ENCODE measurements around the gene SERTAD2. TPM values are rescaled to one million over a fixed set of nuclear protein-coding genes. Genes with fewer than 3 reads are reported as not detected.

Gene SERTAD2
- total RNA-seq, 2 experiments from 2014 or later = 11.4 to 11.6 TPM

- DNase-seq = no peak
- Mint-ChIP-seq H3K4me1 (ENCODE audit: low read depth) (peaks cover 39% of the 10 kb centered on the region), H3K27me3 (ENCODE audit: low read depth) (no peaks in the 10 kb centered on the region), H3K4me3 (no peak overlapping the region), H3K36me3 (ENCODE audit: low read depth) (no peaks in the 10 kb centered on the region), H3K27ac (no peak overlapping the region), H3K9me3 (no peaks in the 10 kb centered on the region)
- intact Hi-C loops (cut with micrococcal nuclease) = no loop called here
- CTCF ChIA-PET = interaction anchor here (1.9 kb wide), 1 partner anchor 8 kb away, joined by 5 read pairs; no protein-coding TSS in a partner anchor
Observed at GRCh38 chr2:64668542-64668941, 14.8 kb upstream of the SERTAD2 start.

- Mint-ChIP-seq H3K36me3 (ENCODE audit: low read depth) (no peaks in the 10 kb centered on the region), H3K4me1 (ENCODE audit: low read depth) (peaks cover 43% of the 10 kb centered on the region), H3K27ac (peak overlapping the region; percentile 50), H3K27me3 (ENCODE audit: low read depth) (no peaks in the 10 kb centered on the region), H3K9me3 (no peaks in the 10 kb centered on the region), H3K4me3 (no peak overlapping the region)
- CTCF ChIA-PET = interaction anchor here (0.7 to 1.9 kb wide), 4 partner anchors 9 to 61 kb away, joined by 3 to 5 read pairs (median 3); no protein-coding TSS in a partner anchor
- intact Hi-C loops (cut with micrococcal nuclease) = no loop called here
- DNase-seq = no peak
Observed at GRCh38 chr2:64667535-64667934, 13.8 kb upstream of the SERTAD2 start.

GRCh38 chr2:64666810-64667438 is 13.2 kb upstream of the SERTAD2 start:
- intact Hi-C loops (cut with micrococcal nuclease) = loop anchor here (1.0 kb wide), 2 partner anchors 9 to 12 kb away; no protein-coding TSS in a partner anchor
- Mint-ChIP-seq H3K36me3 (ENCODE audit: low read depth) (no peaks in the 10 kb centered on the region), H3K4me1 (ENCODE audit: low read depth) (peaks cover 46% of the 10 kb centered on the region), H3K9me3 (no peaks in the 10 kb centered on the region), H3K27me3 (ENCODE audit: low read depth) (no peaks in the 10 kb centered on the region), H3K27ac (peak overlapping the region; percentile 50), H3K4me3 (peak overlapping the region; percentile 4)
- DNase-seq = no peak
- CTCF ChIA-PET = interaction anchor here (0.6 to 1.9 kb wide), 5 partner anchors 10 to 60 kb away, joined by 3 to 5 read pairs (median 3); no protein-coding TSS in a partner anchor

GRCh38 chr2:64665709-64666108 is 12.0 kb upstream of the SERTAD2 start:
- Mint-ChIP-seq H3K4me1 (ENCODE audit: low read depth) (peaks cover 54% of the 10 kb centered on the region), H3K27ac (no peak overlapping the region), H3K4me3 (no peak overlapping the region), H3K27me3 (ENCODE audit: low read depth) (no peaks in the 10 kb centered on the region), H3K36me3 (ENCODE audit: low read depth) (no peaks in the 10 kb centered on the region), H3K9me3 (no peaks in the 10 kb centered on the region)
- DNase-seq = no peak
- CTCF ChIA-PET = interaction anchor here (1.1 to 3.4 kb wide), 3 partner anchors 10 to 38 kb away, joined by 4 to 15 read pairs (median 7); partner anchors contain the start of gene SERTAD2
- intact Hi-C loops (cut with micrococcal nuclease) = loop anchor here (1.0 kb wide), 2 partner anchors 10 to 11 kb away; no protein-coding TSS in a partner anchor

- DNase-seq = no peak
- no peak overlapping the region for H3K4me3 Mint-ChIP-seq
- CTCF ChIA-PET = interaction anchor here (0.5 to 4.2 kb wide), 9 partner anchors 9 to 515 kb away, joined by 3 to 15 read pairs (median 4); partner anchors contain the start of gene SERTAD2
- no peaks in the 10 kb centered on the region for H3K36me3 Mint-ChIP-seq (ENCODE audit: low read depth)
- intact Hi-C loops (cut with micrococcal nuclease) = no loop called here
- H3K9me3 Mint-ChIP-seq = no peaks in the 10 kb centered on the region
- peaks cover 67% of the 10 kb centered on the region for H3K4me1 Mint-ChIP-seq (ENCODE audit: low read depth)
- H3K27ac Mint-ChIP-seq = peak overlapping the region; percentile 40
- H3K27me3 Mint-ChIP-seq (ENCODE audit: low read depth) = no peaks in the 10 kb centered on the region
Observed at GRCh38 chr2:64663402-64663801, 9.7 kb upstream of the SERTAD2 start.

GRCh38 chr2:64661741-64662169 is 8.0 kb upstream of the SERTAD2 start:
- H3K27ac Mint-ChIP-seq = peak overlapping the region; percentile 56
- H3K27me3 Mint-ChIP-seq (ENCODE audit: low read depth) = no peaks in the 10 kb centered on the region
- no peak overlapping the region for H3K4me3 Mint-ChIP-seq
- peaks cover 68% of the 10 kb centered on the region for H3K4me1 Mint-ChIP-seq (ENCODE audit: low read depth)
- CTCF ChIA-PET = interaction anchor here (0.9 to 4.2 kb wide), 4 partner anchors 11 to 34 kb away, joined by 3 to 14 read pairs (median 7); no protein-coding TSS in a partner anchor
- H3K36me3 Mint-ChIP-seq (ENCODE audit: low read depth) = no peaks in the 10 kb centered on the region
- no peaks in the 10 kb centered on the region for H3K9me3 Mint-ChIP-seq
- intact Hi-C loops (cut with micrococcal nuclease) = loop anchor here (1.0 kb wide), 1 partner anchor 39 kb away; no protein-coding TSS in a partner anchor
- DNase-seq = no peak

GRCh38 chr2:64659252-64659651 is 5.5 kb upstream of the SERTAD2 start:
- no peak for DNase-seq
- no peak overlapping the region for H3K4me3 Mint-ChIP-seq
- H3K27me3 Mint-ChIP-seq (ENCODE audit: low read depth) = no peaks in the 10 kb centered on the region
- CTCF ChIA-PET = interaction anchor here (1.5 to 3.1 kb wide), 3 partner anchors 10 to 172 kb away, joined by 3 to 13 read pairs (median 7); no protein-coding TSS in a partner anchor
- H3K36me3 Mint-ChIP-seq (ENCODE audit: low read depth) = no peaks in the 10 kb centered on the region
- H3K9me3 Mint-ChIP-seq = no peaks in the 10 kb centered on the region
- peaks cover 75% of the 10 kb centered on the region for H3K4me1 Mint-ChIP-seq (ENCODE audit: low read depth)
- intact Hi-C loops (cut with micrococcal nuclease) = loop anchor here (10.0 kb wide), 2 partner anchors 326 to 814 kb away; partner anchors contain the start of genes SLC1A4 and UGP2
- H3K27ac Mint-ChIP-seq = no peak overlapping the region

GRCh38 chr2:64658269-64658668 is 4.6 kb upstream of the SERTAD2 start:
- CTCF ChIA-PET = interaction anchor here (0.5 to 3.1 kb wide), 8 partner anchors 9 to 328 kb away, joined by 3 to 13 read pairs (median 3); no protein-coding TSS in a partner anchor
- intact Hi-C loops (cut with micrococcal nuclease) = loop anchor here (10.0 kb wide), 2 partner anchors 327 to 813 kb away; partner anchors contain the start of genes SLC1A4 and UGP2
- Mint-ChIP-seq H3K4me1 (ENCODE audit: low read depth) (peaks cover 67% of the 10 kb centered on the region), H3K9me3 (no peaks in the 10 kb centered on the region), H3K27ac (no peak overlapping the region), H3K27me3 (ENCODE audit: low read depth) (no peaks in the 10 kb centered on the region), H3K36me3 (ENCODE audit: low read depth) (no peaks in the 10 kb centered on the region), H3K4me3 (no peak overlapping the region)
- DNase-seq = no peak

GRCh38 chr2:64657411-64657810 is 3.7 kb upstream of the SERTAD2 start:
- Mint-ChIP-seq H3K4me3 (no peak overlapping the region), H3K9me3 (no peaks in the 10 kb centered on the region), H3K27me3 (ENCODE audit: low read depth) (no peaks in the 10 kb centered on the region), H3K4me1 (ENCODE audit: low read depth) (peaks cover 68% of the 10 kb centered on the region), H3K36me3 (ENCODE audit: low read depth) (no peaks in the 10 kb centered on the region), H3K27ac (no peak overlapping the region)
- no peak for DNase-seq
- CTCF ChIA-PET = interaction anchor here (0.8 to 3.1 kb wide), 6 partner anchors 9 to 327 kb away, joined by 3 to 13 read pairs (median 4); no protein-coding TSS in a partner anchor
- intact Hi-C loops (cut with micrococcal nuclease) = loop anchor here (10.0 kb wide), 2 partner anchors 327 to 813 kb away; partner anchors contain the start of genes SLC1A4 and UGP2

- intact Hi-C loops (cut with micrococcal nuclease) = loop anchor here (10.0 kb wide), 2 partner anchors 328 to 812 kb away; partner anchors contain the start of genes SLC1A4 and UGP2
- CTCF ChIA-PET = interaction anchor here (0.7 to 6.2 kb wide), 6 partner anchors 14 to 393 kb away, joined by 3 to 73 read pairs (median 4); no protein-coding TSS in a partner anchor
- no peak for DNase-seq
- peaks cover 69% of the 10 kb centered on the region for H3K4me1 Mint-ChIP-seq (ENCODE audit: low read depth)
- H3K9me3 Mint-ChIP-seq = no peaks in the 10 kb centered on the region
- H3K27me3 Mint-ChIP-seq (ENCODE audit: low read depth) = no peaks in the 10 kb centered on the region
- no peaks in the 10 kb centered on the region for H3K36me3 Mint-ChIP-seq (ENCODE audit: low read depth)
- no peak overlapping the region for H3K27ac Mint-ChIP-seq
- H3K4me3 Mint-ChIP-seq = no peak overlapping the region
Observed at GRCh38 chr2:64656379-64656778, 2.7 kb upstream of the SERTAD2 start.

- Mint-ChIP-seq H3K4me3 (no peak overlapping the region), H3K4me1 (ENCODE audit: low read depth) (peaks cover 69% of the 10 kb centered on the region), H3K27me3 (ENCODE audit: low read depth) (no peaks in the 10 kb centered on the region), H3K9me3 (no peaks in the 10 kb centered on the region), H3K27ac (no peak overlapping the region), H3K36me3 (ENCODE audit: low read depth) (no peaks in the 10 kb centered on the region)
- CTCF ChIA-PET = interaction anchor here (0.6 to 6.2 kb wide), 13 partner anchors 9 to 393 kb away, joined by 3 to 73 read pairs (median 4); no protein-coding TSS in a partner anchor
- no peak for DNase-seq
- intact Hi-C loops (cut with micrococcal nuclease) = loop anchor here (1.0 to 10.0 kb wide), 6 partner anchors 10 to 811 kb away; partner anchors contain the start of genes SLC1A4 and UGP2
Observed at GRCh38 chr2:64655873-64656272, 2.2 kb upstream of the SERTAD2 start.
